H1 (cell line): Measurements from ENCODE around the gene ICE1.

ENCODE experiments used
- BRCA1 ChIP-seq: IDR thresholded peaks from 2 replicates; pipeline ENCODE4 v1.6.1; 2012; ENCODE audit warnings: low read depth, low read length, improper control_type of control experiment
- CTCF ChIP-seq, 3 experiments: IDR thresholded peaks; 1 replicate in 2 of 3; 2 replicates in 1 of 3; pipeline versions ENCODE4 v1.5.1 to v1.6.1; 2011; ENCODE audit warnings: low read length in 3 of 3, mild to moderate bottlenecking in 3 of 3, inconsistent platforms in 2 of 3, low read depth in 1 of 3, moderate library complexity in 1 of 3; ENCODE audit not compliant: insufficient read depth in 1 of 3; ENCODE audit errors: control extremely low read depth in 1 of 3
- EP300 ChIP-seq, 2 experiments: IDR thresholded peaks; 1 replicate in 1 of 2; 2 replicates in 1 of 2; pipeline ENCODE4 v1.6.1; 2011 to 2012; ENCODE audit warnings: low read depth in 2 of 2, low read length in 2 of 2, mild to moderate bottlenecking in 2 of 2, borderline replicate concordance in 1 of 2, inconsistent platforms in 1 of 2, moderate library complexity in 1 of 2
- FOSL1 ChIP-seq: IDR thresholded peaks from 2 replicates; pipeline ENCODE4 v1.6.1; 2011; ENCODE audit warnings: mild to moderate bottlenecking, low read depth, low read length, moderate library complexity; ENCODE audit not compliant: insufficient read depth
- HDAC2 ChIP-seq, 2 experiments: fragments of 300-600 bp in 1 of 2; sonication (generic) in 1 of 2; IDR thresholded peaks; 2 replicates each; pipeline ENCODE4 v1.6.1; 2011 to 2012; ENCODE audit warnings: low read depth in 2 of 2, low read length in 2 of 2, mild to moderate bottlenecking in 2 of 2, moderate library complexity in 2 of 2, borderline replicate concordance in 1 of 2, inconsistent platforms in 1 of 2
- JUN ChIP-seq: IDR thresholded peaks from 2 replicates; pipeline ENCODE4 v1.6.1; 2011; ENCODE audit warnings: low read depth, mild to moderate bottlenecking, improper control_type of control experiment, low read length
- KDM5A ChIP-seq: fragments of 200-600 bp; IDR thresholded peaks from 2 replicates; pipeline ENCODE4 v1.7.1; 2012; ENCODE audit warnings: mild to moderate bottlenecking, low read length, inconsistent platforms, mixed read lengths
- POLR2AphosphoS5 ChIP-seq: IDR thresholded peaks from 2 replicates; pipeline ENCODE4 v1.6.1; 2011; ENCODE audit warnings: low read depth, low read length
- RAD21 ChIP-seq, 2 experiments: IDR thresholded peaks in 1 of 2; conservative IDR thresholded peaks in 1 of 2; 2 replicates each; pipeline ENCODE4 v1.6.1; 2011; ENCODE audit warnings: low read depth in 2 of 2, low read length in 2 of 2, improper control_type of control experiment in 1 of 2, inconsistent platforms in 1 of 2, mild to moderate bottlenecking in 1 of 2, moderate library complexity in 1 of 2
- SIN3A ChIP-seq, 2 experiments: IDR thresholded peaks in 1 of 2; conservative IDR thresholded peaks in 1 of 2; 2 replicates each; pipeline ENCODE4 v1.6.1; 2011 to 2012; ENCODE audit warnings: low read length in 2 of 2, improper control_type of control experiment in 1 of 2, low read depth in 1 of 2, mild to moderate bottlenecking in 1 of 2
- SP1 ChIP-seq: IDR thresholded peaks from 2 replicates; pipeline ENCODE4 v1.6.1; 2011; ENCODE audit warnings: low read depth, low read length
- SP2 ChIP-seq: IDR thresholded peaks from 2 replicates; pipeline ENCODE4 v1.6.1; 2012; ENCODE audit warnings: mild to moderate bottlenecking, low read length, inconsistent platforms
- TCF12 ChIP-seq: IDR thresholded peaks from 2 replicates; pipeline ENCODE4 v1.6.1; 2011; ENCODE audit warnings: low read depth, mild to moderate bottlenecking, low read length
- YY1 ChIP-seq: IDR thresholded peaks from 2 replicates; pipeline ENCODE4 v1.6.1; 2011; ENCODE audit warnings: low read depth, mild to moderate bottlenecking, low read length

- TF ChIP-seq CTCF (IDR thresholded peaks at IDR 0.05; ENCODE audit: control extremely low read depth in 1 of 3, insufficient read depth in 1 of 3, low read depth in 1 of 3, low read length in 3 of 3) (no peak), SP1 (no peak), SIN3A (conservative IDR thresholded peaks at IDR 0.05 in 1 of 2, IDR thresholded peaks at IDR 0.05 in 1 of 2; ENCODE audit: low read depth in 1 of 2, low read length in 2 of 2) (no peak), SP2 (no peak), POLR2AphosphoS5 (no peak), HDAC2 (IDR thresholded peaks at IDR 0.05; ENCODE audit: borderline replicate concordance in 1 of 2, low read depth in 2 of 2, low read length in 2 of 2) (no peak), FOSL1 (no peak), BRCA1 (no peak), TCF12 (no peak), EP300 (IDR thresholded peaks at IDR 0.05; ENCODE audit: borderline replicate concordance in 1 of 2, low read depth in 2 of 2, low read length in 2 of 2) (no peak), KDM5A (no peak), RAD21 (IDR thresholded peaks at IDR 0.05 in 1 of 2, conservative IDR thresholded peaks at IDR 0.05 in 1 of 2; ENCODE audit: low read depth in 2 of 2, low read length in 2 of 2) (no peak), JUN (no peak), YY1 (no peak)
These were observed 50.7 kb downstream of the ICE1 start for GRCh38 chr5:5473226-5473625.
